Suprapubic skin (tissue), 3 donors: ENCODE results near the gene LMBRD1.

Experiments used
- CTCF ChIP-seq, 2 donors: fragments of 200-600 bp in 1 of 2; fragments of 450-650 bp in 1 of 2; sonication (generic) in 1 of 2; IDR thresholded peaks; one replicate each; pipeline ENCODE4 v1.5.1; 2016 to 2019; ENCODE audit warnings: antibody characterized with exemption in 2 of 2, mild to moderate bottlenecking in 1 of 2, moderate library complexity in 1 of 2
- EP300 ChIP-seq: sonication (generic); formaldehyde crosslinking; IDR thresholded peaks from one replicate; pipeline ENCODE4 v1.6.1; 2017; ENCODE audit warnings: antibody characterized with exemption

- TF ChIP-seq CTCF (IDR thresholded peaks at IDR 0.05), result no peak
- TF ChIP-seq EP300, result no peak
Measured at GRCh38 chr6:69624944-69625343, 171.9 kb downstream of the LMBRD1 start.
